HepG2 (cell line): ENCODE data around the gene PIBF1. TPM values are rescaled to one million over a fixed set of nuclear protein-coding genes. Genes with fewer than 3 reads are reported as not detected.
A peak's percentile ranks its signal among the peaks of the same experiment; 100 is the strongest.

Source experiments
- ATAC-seq: fragments of 200-7000 bp; cut with Tn5 transposase; 3 replicates; pipeline ENCODE4 v1.9.1; 2020; ENCODE audit warnings: mild to moderate bottlenecking, moderate library complexity
- BruUV-seq: library from RNA; stranded (reverse); fragments of 400-500 nt; replicated peaks from 2 replicates; lab custom pipeline; 2021; lab: Mats Ljungman, UMichigan
- CTCF ChIA-PET: fragments of 300-600 bp; formaldehyde crosslinking; extraction: SDS; loops from one replicate; lab custom pipeline; 2021; ENCODE audit warnings: low total read pairs, inconsistent platforms, low intra/inter-chr PET ratio; lab: Yijun Ruan, JAX
- POLR2A ChIA-PET: fragments of 350-600 bp; sonication (Branson Sonifier 250); formaldehyde crosslinking; loops from one replicate; lab custom pipeline; 2020; ENCODE audit warnings: antibody characterized with exemption, inconsistent platforms; lab: Yijun Ruan, JAX
- DNase-seq: peaks from one replicate; pipeline ENCODE4 v3.0.0-alpha.2; 2015; ENCODE audit warnings: low spot score
- FAIRE-seq: peaks from 3 replicates; lab custom pipeline; 2011; peaks lifted over from hg19 to GRCh38; lab: Jason Lieb, UNC
- H2AFZ ChIP-seq: one replicate; pipeline ENCODE4 v1.6.1; 2011; ENCODE audit warnings: low read length, inconsistent platforms
- H3K27ac ChIP-seq: fragments of 300-600 bp; 3 replicates; pipeline ENCODE4 v1.8.0; 2011; ENCODE audit warnings: mixed run types, mild to moderate bottlenecking, mixed read lengths, low read length, inconsistent platforms; ENCODE audit not compliant: insufficient read depth; ENCODE audit errors: extremely low read length
- H3K27me3 ChIP-seq, 2 experiments: fragments of 200-600 bp in 1 of 2; 2 replicates in 1 of 2; 3 replicates in 1 of 2; pipeline versions ENCODE4 v1.6.0 to v1.8.0; 2011; ENCODE audit warnings: low read length in 2 of 2, mild to moderate bottlenecking in 2 of 2, moderate library complexity in 2 of 2, inconsistent platforms in 1 of 2; ENCODE audit not compliant: insufficient read depth in 2 of 2, control insufficient read depth in 1 of 2
- H3K36me3 ChIP-seq, 2 experiments: fragments of 200-600 bp in 1 of 2; replicated peaks in 1 of 2; 2 replicates in 1 of 2; 3 replicates in 1 of 2; pipeline versions ENCODE4 v1.5.1 to v1.8.0; 2011; ENCODE audit warnings: low read length in 2 of 2, inconsistent platforms in 1 of 2; ENCODE audit not compliant: insufficient read depth in 2 of 2, control insufficient read depth in 1 of 2
- H3K4me1 ChIP-seq: 2 replicates; pipeline ENCODE4 v1.5.1; 2012; ENCODE audit warnings: low read length, inconsistent platforms; ENCODE audit not compliant: insufficient read depth
- H3K4me2 ChIP-seq: 2 replicates; pipeline ENCODE4 v1.6.0; 2011; ENCODE audit warnings: low read depth, low read length, inconsistent platforms
- H3K4me3 ChIP-seq, 3 experiments: fragments of 200-600 bp in 1 of 3; sonication (generic), shearing (Covaris generic) in 1 of 3; replicated peaks in 1 of 3; 2 replicates each; pipeline ENCODE4 v1.5.1; 2011 to 2016; ENCODE audit warnings: low read length in 3 of 3, inconsistent platforms in 2 of 3, low read depth in 2 of 3, mild to moderate bottlenecking in 2 of 3, control low read depth in 1 of 3, mixed read lengths in 1 of 3; ENCODE audit not compliant: insufficient read depth in 1 of 3
- H3K79me2 ChIP-seq: one replicate; pipeline ENCODE4 v1.6.1; 2011; ENCODE audit warnings: low read length, inconsistent platforms; ENCODE audit not compliant: insufficient read depth
- H3K9ac ChIP-seq: 2 replicates; pipeline ENCODE4 v1.6.0; 2011; ENCODE audit warnings: mild to moderate bottlenecking, low read depth, low read length, inconsistent platforms; ENCODE audit not compliant: insufficient read depth
- H3K9me3 ChIP-seq: 2 replicates; pipeline ENCODE4 v1.5.1; 2012; ENCODE audit warnings: mild to moderate bottlenecking, low read length
- H4K20me1 ChIP-seq: 2 replicates; pipeline ENCODE4 v1.6.0; 2011; ENCODE audit warnings: inconsistent platforms, mild to moderate bottlenecking, low read length, moderate library complexity; ENCODE audit not compliant: insufficient read depth
- CEBPB ChIP-seq: IDR thresholded peaks from 2 replicates; pipeline ENCODE4 v1.6.1; 2011; ENCODE audit warnings: low read depth, low read length, improper control_type of control experiment, borderline replicate concordance
- CEBPG ChIP-seq: IDR thresholded peaks from 2 replicates; pipeline ENCODE4 v1.6.1; 2016
- FOXA1 ChIP-seq, 2 experiments: fragments of 450-650 bp in 1 of 2; sonication (generic) in 1 of 2; formaldehyde crosslinking in 1 of 2; IDR thresholded peaks; 2 replicates each; pipeline versions ENCODE4 v1.4.0 to v1.6.1; 2016 to 2020; ENCODE audit warnings: missing genetic modification reagents in 1 of 2
- MXD4 ChIP-seq: IDR thresholded peaks from 2 replicates; pipeline ENCODE4 v1.6.1; 2016; ENCODE audit warnings: mild to moderate bottlenecking, missing biosample characterization, missing genetic modification reagents
- RFX1 ChIP-seq: fragments of 450-650 bp; IDR thresholded peaks from 2 replicates; pipeline ENCODE4 v1.6.1; 2017
- THYN1 ChIP-seq: sonication (generic); formaldehyde crosslinking; IDR thresholded peaks from 2 replicates; pipeline ENCODE4 v1.8.1; 2023; ENCODE audit warnings: low read depth, mild to moderate bottlenecking, moderate library complexity, missing genetic modification reagents, borderline replicate concordance
- XRCC5 ChIP-seq: fragments of 200-400 bp; formaldehyde crosslinking; optimal IDR thresholded peaks from 2 replicates; pipeline ENCODE3; 2017; ENCODE audit warnings: mild to moderate bottlenecking, low read length
- ZNF354B ChIP-seq: sonication (generic); formaldehyde crosslinking; IDR thresholded peaks from 2 replicates; pipeline ENCODE4 v1.8.0; 2022; ENCODE audit warnings: mild to moderate bottlenecking, missing genetic modification reagents
- ZNF891 ChIP-seq: sonication (generic); formaldehyde crosslinking; IDR thresholded peaks from 2 replicates; pipeline ENCODE4 v1.5.0; 2020; ENCODE audit warnings: mild to moderate bottlenecking, missing genetic modification reagents
- WGBS: methylation state at CpG from one replicate; pipeline ENCODE4 v1.1.6; 2017; ENCODE audit warnings: low lambda C conversion rate; 5-methylcytosine and 5-hydroxymethylcytosine counted together
- in situ Hi-C: cut with HindIII; loops from 2 replicates; pipeline ENCODE4 v1.10.0; 2017; ENCODE audit warnings: low pct_unique_long_range_greater_than_20kb; ENCODE audit not compliant: extremely low pct_ligation_motif_present
- intact Hi-C: fragments of 100-400 bp; cut with micrococcal nuclease; formaldehyde crosslinking; loops from one replicate; pipeline ENCODE4 v1.10.0; 2022; ENCODE audit not compliant: unreplicated experiment
- polyA plus RNA-seq, 8 experiments: library from polyadenylated mRNA; depleted of rRNA in 3 of 8; stranded (reverse) in 7 of 8; unstranded in 1 of 8; fragments of >200 nt; fragmentation: Illumina TruSeq in 4 of 8; extraction: Trizol in 4 of 8; gene quantifications; 2 replicates each; pipeline versions ENCODE4 v1.2.1 to v1.2.3, GENCODE V29; 2011 to 2016; ENCODE audit warnings: low read depth in 4 of 8, missing spikeins in 1 of 8, mixed read lengths in 1 of 8; ENCODE audit not compliant: insufficient read depth in 1 of 8
- total RNA-seq, 5 experiments: library from RNA; depleted of rRNA; stranded (reverse); fragments of >200 nt; fragmentation: Illumina TruSeq; extraction: Trizol; gene quantifications; 2 replicates each; pipeline ENCODE4 v1.2.3, GENCODE V29; 2016; ENCODE audit warnings: low read depth in 1 of 5
- TF ChIP-seq, protein P1 (sequence below): sonication (generic); formaldehyde crosslinking; IDR thresholded peaks from 2 replicates; pipeline ENCODE4 v1.5.0; 2020; ENCODE audit warnings: mild to moderate bottlenecking, missing genetic modification reagents
- TF ChIP-seq, protein P2 (sequence below): IDR thresholded peaks from 2 replicates; pipeline ENCODE4 v1.6.1; 2016; ENCODE audit warnings: missing compliant biosample characterization, missing genetic modification reagents, borderline replicate concordance
- TF ChIP-seq, protein P3 (sequence below): sonication (generic); formaldehyde crosslinking; IDR thresholded peaks from 2 replicates; pipeline ENCODE4 v1.4.0; 2020; ENCODE audit warnings: missing genetic modification reagents, borderline replicate concordance

The PIBF1 gene
- total and polyA plus RNA-seq, 2 of the 13 experiments (the other 11 are each of a cell fraction or from before 2014, with no cell fraction given), result 4.2 to 15.8 TPM

DNA sequence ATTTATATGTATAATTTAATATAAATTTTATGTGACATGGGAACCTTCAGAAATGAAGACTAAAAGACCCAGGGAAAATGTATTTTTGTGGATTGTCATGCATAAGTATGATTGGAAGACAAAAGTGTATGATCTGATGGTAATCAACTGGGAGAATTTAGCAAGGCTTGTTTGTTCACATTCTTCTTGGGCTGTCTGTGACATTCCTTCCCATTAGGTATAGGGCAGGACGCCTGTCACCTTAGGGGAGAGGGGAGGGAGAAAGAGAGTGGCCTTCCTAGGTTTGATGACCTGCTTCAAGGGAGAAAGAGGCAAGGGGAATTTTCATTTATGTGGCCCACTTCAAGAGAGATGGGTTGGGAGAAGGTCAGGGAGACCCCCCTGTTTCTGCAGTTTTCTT lies 22.4 kb downstream of the PIBF1 start:
- ATAC-seq (no peak), DNase-seq (no peak), FAIRE-seq (no peak)
- Histone ChIP-seq H3K27me3 (no peaks in the 10 kb centered on the region; a peak in 1 of 5 replicates), H3K79me2 (no peaks in the 10 kb centered on the region), H3K27ac (no peak overlapping the region), H2AFZ (no peak overlapping the region), H3K4me2 (no peak overlapping the region), H4K20me1 (no peaks in the 10 kb centered on the region), H3K9ac (no peak overlapping the region), H3K9me3 (no peaks in the 10 kb centered on the region), H3K36me3 (peaks cover 1 to 3% of the 10 kb centered on the region in 2 experiments; a peak in 4 of 5 replicates), H3K4me3 (no peak overlapping the region), H3K4me1 (peaks cover 8% of the 10 kb centered on the region; the same call in 1 of the 2 replicates)
- CTCF ChIA-PET, result no interaction called here
- intact Hi-C loops (no loop called here), in situ Hi-C loops (no loop called here)
- WGBS, result 100% methylated on average over 1 of the region's 1 CpG
- BruUV-seq, result no TSS peak
- TF ChIP-seq ZNF354B (CRISPR knock-in tag), result no peak
- POLR2A ChIA-PET, result no interaction called here

DNA sequence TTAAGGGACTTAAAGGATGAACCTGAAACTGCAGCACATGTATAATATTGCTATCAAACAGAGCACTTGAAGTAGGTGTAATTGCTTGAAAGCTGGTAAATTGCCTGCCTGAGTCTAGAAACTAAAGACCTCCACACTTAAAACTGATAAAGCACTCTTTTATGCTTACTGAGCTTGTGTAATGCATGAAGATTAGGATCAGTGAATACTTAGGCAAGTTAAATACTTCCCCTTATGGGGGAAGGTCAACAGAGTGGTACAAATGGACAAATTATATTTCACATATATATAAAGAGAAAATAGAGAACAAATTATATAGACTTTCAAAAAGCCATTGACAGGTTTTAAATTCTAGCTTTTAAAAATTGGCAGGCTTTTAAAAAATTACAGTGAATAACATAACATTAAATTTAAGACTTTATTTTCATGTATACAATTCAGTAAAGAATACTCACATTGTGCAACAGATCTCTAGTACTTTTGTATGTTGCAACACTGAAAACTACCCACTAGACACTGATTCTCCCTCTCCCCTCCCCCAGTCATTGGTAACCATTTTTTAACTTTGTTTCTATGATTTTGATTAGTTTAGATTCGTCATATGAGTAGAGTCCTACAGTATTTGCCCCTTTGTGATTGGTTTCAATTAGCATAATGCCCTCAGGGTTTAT lies 23.9 kb downstream of the PIBF1 start:
- H3K4me1 ChIP-seq, result peaks cover 8% of the 10 kb centered on the region; the same call in 1 of the 2 replicates
- H3K4me2 ChIP-seq, result no peak overlapping the region
- H3K79me2 ChIP-seq, result no peaks in the 10 kb centered on the region
- ATAC-seq, result peak; percentile 50; the same call in 1 of the 3 replicates
- H3K36me3 ChIP-seq, result peaks cover 0 to 1% of the 10 kb centered on the region in 2 experiments; a peak in 1 of 5 replicates
- no peak for FAIRE-seq
- H3K27me3 ChIP-seq, result no peaks in the 10 kb centered on the region; a peak in 1 of 5 replicates
- POLR2A ChIA-PET, result interaction anchor here (0.6 kb wide), 1 partner anchor 8 kb away, joined by 3 read pairs; no protein-coding TSS in a partner anchor
- WGBS, result 100% methylated on average over 1 of the region's 1 CpG
- no TSS peak for BruUV-seq
- H3K9me3 ChIP-seq, result no peaks in the 10 kb centered on the region
- no peak overlapping the region for H2AFZ ChIP-seq
- H3K27ac ChIP-seq, result no peak overlapping the region
- no peaks in the 10 kb centered on the region for H4K20me1 ChIP-seq
- H3K9ac ChIP-seq, result no peak overlapping the region
- in situ Hi-C loops, result no loop called here
- H3K4me3 ChIP-seq, result no peak overlapping the region
- peak; percentile 44 for DNase-seq
- CTCF ChIA-PET, result no interaction called here
- intact Hi-C loops, result no loop called here
- TF ChIP-seq, protein P1, sequence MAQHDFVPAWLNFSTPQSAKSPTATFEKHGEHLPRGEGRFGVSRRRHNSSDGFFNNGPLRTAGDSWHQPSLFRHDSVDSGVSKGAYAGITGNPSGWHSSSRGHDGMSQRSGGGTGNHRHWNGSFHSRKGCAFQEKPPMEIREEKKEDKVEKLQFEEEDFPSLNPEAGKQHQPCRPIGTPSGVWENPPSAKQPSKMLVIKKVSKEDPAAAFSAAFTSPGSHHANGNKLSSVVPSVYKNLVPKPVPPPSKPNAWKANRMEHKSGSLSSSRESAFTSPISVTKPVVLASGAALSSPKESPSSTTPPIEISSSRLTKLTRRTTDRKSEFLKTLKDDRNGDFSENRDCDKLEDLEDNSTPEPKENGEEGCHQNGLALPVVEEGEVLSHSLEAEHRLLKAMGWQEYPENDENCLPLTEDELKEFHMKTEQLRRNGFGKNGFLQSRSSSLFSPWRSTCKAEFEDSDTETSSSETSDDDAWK (CRISPR knock-in tag), result no peak
- no peak for TF ChIP-seq XRCC5
- TF ChIP-seq, protein P2, sequence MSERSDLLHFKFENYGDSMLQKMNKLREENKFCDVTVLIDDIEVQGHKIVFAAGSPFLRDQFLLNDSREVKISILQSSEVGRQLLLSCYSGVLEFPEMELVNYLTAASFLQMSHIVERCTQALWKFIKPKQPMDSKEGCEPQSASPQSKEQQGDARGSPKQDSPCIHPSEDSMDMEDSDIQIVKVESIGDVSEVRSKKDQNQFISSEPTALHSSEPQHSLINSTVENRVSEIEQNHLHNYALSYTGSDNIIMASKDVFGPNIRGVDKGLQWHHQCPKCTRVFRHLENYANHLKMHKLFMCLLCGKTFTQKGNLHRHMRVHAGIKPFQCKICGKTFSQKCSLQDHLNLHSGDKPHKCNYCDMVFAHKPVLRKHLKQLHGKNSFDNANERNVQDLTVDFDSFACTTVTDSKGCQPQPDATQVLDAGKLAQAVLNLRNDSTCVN, result no peak
- TF ChIP-seq, protein P3, sequence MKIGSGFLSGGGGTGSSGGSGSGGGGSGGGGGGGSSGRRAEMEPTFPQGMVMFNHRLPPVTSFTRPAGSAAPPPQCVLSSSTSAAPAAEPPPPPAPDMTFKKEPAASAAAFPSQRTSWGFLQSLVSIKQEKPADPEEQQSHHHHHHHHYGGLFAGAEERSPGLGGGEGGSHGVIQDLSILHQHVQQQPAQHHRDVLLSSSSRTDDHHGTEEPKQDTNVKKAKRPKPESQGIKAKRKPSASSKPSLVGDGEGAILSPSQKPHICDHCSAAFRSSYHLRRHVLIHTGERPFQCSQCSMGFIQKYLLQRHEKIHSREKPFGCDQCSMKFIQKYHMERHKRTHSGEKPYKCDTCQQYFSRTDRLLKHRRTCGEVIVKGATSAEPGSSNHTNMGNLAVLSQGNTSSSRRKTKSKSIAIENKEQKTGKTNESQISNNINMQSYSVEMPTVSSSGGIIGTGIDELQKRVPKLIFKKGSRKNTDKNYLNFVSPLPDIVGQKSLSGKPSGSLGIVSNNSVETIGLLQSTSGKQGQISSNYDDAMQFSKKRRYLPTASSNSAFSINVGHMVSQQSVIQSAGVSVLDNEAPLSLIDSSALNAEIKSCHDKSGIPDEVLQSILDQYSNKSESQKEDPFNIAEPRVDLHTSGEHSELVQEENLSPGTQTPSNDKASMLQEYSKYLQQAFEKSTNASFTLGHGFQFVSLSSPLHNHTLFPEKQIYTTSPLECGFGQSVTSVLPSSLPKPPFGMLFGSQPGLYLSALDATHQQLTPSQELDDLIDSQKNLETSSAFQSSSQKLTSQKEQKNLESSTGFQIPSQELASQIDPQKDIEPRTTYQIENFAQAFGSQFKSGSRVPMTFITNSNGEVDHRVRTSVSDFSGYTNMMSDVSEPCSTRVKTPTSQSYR (CRISPR knock-in tag), result no peak
- no peak for TF ChIP-seq RFX1
- TF ChIP-seq CEBPG (CRISPR knock-in tag), result peak; percentile 14; the same call in 1 of the 2 replicates
- TF ChIP-seq FOXA1 (IDR thresholded peaks at IDR 0.05), result no peak
- TF ChIP-seq FOXA1 (CRISPR knock-in tag; IDR thresholded peaks at IDR 0.05), result 0 out of 2 replicates have a peak, but pooled peaks have one; percentile 9
- TF ChIP-seq MXD4 (CRISPR knock-in tag), result no peak
- TF ChIP-seq CEBPB, result peak; percentile 66; the same call in 1 of the 2 replicates
- TF ChIP-seq ZNF891 (CRISPR knock-in tag), result no peak
- TF ChIP-seq THYN1, result no peak
